ENCODE results near the gene NRAS.

NRAS gene

GRCh38 chr1:114677691-114678090 lies 38.9 kb downstream of the NRAS start:
- no peak for DNase-seq (ENCODE audit: extremely low read depth, low read depth)
- TF ChIP-seq, protein P1, sequence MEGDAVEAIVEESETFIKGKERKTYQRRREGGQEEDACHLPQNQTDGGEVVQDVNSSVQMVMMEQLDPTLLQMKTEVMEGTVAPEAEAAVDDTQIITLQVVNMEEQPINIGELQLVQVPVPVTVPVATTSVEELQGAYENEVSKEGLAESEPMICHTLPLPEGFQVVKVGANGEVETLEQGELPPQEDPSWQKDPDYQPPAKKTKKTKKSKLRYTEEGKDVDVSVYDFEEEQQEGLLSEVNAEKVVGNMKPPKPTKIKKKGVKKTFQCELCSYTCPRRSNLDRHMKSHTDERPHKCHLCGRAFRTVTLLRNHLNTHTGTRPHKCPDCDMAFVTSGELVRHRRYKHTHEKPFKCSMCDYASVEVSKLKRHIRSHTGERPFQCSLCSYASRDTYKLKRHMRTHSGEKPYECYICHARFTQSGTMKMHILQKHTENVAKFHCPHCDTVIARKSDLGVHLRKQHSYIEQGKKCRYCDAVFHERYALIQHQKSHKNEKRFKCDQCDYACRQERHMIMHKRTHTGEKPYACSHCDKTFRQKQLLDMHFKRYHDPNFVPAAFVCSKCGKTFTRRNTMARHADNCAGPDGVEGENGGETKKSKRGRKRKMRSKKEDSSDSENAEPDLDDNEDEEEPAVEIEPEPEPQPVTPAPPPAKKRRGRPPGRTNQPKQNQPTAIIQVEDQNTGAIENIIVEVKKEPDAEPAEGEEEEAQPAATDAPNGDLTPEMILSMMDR (IDR thresholded peaks at IDR 0.05; ENCODE audit: low read depth, low read length), result no peak

DNA sequence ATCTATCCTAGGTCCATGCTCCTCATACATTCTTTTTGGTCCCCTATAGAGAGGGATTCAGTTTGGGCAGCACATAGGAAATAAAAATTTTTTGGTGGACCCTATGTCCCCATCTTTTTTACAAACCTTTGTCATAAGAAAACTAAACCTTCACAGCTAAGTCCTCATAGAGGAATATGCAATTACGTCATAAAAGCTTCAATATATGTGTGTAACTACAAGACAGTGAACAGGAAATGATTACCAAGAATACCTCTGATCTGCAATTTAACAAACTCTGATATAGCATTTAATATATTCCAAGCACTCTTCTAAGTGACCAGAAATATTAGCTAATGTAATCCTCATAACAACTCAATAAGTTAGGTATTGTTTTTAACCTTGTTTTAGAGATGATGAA lies 40.5 kb downstream of the NRAS start:
- no peak for DNase-seq (ENCODE audit: extremely low read depth, low read depth)
- TF ChIP-seq, protein P1 (IDR thresholded peaks at IDR 0.05; ENCODE audit: low read depth, low read length), result no peak

DNA sequence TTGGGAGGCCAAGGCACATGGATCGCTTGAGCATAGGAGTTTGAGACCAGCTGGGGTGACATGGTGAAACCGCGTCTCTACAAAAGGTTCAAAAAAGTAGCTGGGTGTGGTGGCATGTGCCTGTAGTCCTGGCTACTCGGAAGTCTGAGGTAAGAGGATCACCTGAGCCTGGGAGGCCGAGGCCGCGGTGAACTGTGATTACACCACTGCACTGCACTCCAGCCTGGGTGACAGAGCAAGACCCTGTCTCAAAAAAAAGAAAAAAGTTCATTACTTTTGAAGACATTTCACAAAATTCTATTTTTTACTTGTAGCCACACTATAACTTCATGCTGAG lies 44.7 kb downstream of the NRAS start:
- TF ChIP-seq, protein P1 (IDR thresholded peaks at IDR 0.05; ENCODE audit: low read depth, low read length), result no peak
- DNase-seq (ENCODE audit: extremely low read depth, low read depth), result no peak

DNA sequence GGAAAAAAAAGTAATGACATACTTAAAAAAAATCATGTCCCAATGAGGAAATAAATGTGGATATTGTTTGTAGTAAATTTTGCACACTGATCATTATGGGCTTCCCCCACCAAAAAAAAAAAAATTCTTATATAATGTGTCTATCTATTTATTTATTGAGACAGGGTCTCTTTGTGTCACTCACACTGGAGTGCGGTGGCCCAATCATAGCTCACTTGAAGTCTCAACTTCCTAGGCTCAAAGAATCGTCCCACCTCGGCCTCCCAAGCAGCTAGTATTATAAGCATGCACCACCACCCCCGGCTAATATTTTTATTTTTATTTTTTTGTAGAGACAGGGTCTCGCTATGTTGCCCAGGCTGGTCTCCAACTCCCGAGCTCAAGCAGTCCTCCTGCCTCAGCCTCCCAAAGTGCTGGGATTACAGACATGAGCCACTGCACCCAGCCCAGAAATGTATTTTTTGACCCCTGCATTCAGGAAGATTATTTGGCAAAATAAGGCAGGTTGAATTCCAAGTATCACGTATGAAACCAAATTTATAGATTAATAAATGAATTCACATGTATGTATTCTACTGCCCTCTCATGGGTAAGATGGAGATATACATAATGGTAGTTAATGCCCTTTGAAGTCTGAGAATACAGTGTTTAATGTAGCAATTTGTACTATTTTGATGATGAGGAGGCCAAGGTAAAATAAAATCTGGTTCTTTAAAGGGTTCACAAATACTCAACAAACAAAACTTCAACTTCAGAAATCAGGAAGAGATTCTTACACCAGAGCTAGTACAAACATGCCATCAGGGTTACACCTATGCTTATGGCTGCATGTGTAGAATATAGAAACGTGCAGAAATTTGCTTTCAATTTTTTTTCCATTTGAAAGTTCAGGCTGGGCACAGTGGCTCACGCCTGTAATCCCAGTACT lies 45.3 kb downstream of the NRAS start:
- TF ChIP-seq, protein P1 (IDR thresholded peaks at IDR 0.05; ENCODE audit: low read depth, low read length), result peak; percentile 22
- DNase-seq (ENCODE audit: extremely low read depth, low read depth), result no peak

GRCh38 chr1:114670083-114671010 lies 46.2 kb downstream of the NRAS start:
- peak; percentile 62 for DNase-seq (ENCODE audit: extremely low read depth, low read depth)
- TF ChIP-seq, protein P1 (IDR thresholded peaks at IDR 0.05; ENCODE audit: low read depth, low read length), result no peak

DNA sequence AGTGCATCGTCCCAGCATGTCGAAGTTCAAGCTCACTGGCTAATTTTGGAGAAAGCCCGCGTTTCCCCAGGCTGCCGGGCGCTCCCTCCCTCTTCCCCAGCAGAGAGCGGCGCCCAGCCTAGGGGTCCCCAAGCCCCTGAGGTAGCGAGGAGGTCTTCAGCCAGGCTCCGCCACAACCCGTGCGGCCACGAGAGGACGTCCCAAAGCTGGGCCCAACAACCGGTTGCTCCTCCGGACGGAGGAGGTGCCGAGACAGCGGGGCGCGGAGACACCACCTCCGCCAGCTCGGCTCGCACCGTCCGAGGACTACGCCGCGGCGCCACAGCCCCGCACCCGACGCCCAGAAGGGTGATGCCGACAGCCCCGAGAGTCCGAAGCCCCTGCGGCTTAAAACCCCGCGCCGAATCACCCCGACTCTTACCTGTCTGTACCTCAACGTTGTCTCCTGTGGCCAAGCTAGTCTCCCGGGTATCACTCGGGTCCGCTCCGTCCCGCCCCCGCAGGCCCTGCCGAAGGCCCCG lies 46.9 kb downstream of the NRAS start, which contains the start of gene DENND2C:
TSS of gene DENND2C (minus strand) at position 488 of the 521 bp plus-strand sequence. CDS start 44,065 bp downstream, outside the sequence.
- DNase-seq (ENCODE audit: extremely low read depth, low read depth), result no peak
- TF ChIP-seq, protein P1 (IDR thresholded peaks at IDR 0.05; ENCODE audit: low read depth, low read length), result peak; percentile 15

Measured in AG09319 (cell line).